Bronchial epithelial cell (primary cell): ENCODE data around the gene DLG1. TPM values are rescaled to one million over a fixed set of nuclear protein-coding genes. Genes with fewer than 3 reads are reported as not detected.
"Not testable (repeated sequence)": the region's sequence is repeated elsewhere in the genome, so short reads cannot be mapped to it uniquely, and the experiment has no call there.

Experiments used
- DNase-seq: peaks from one replicate; pipeline ENCODE4 v3.0.0-alpha.2; 2010; ENCODE audit warnings: low read depth
- FAIRE-seq: peaks from 2 replicates; lab custom pipeline; 2011; peaks lifted over from hg19 to GRCh38; lab: Jason Lieb, UNC
- H3K27me3 ChIP-seq: 2 replicates; pipeline ENCODE4 v1.5.1; 2011; ENCODE audit warnings: low read length; ENCODE audit not compliant: control insufficient read depth, insufficient read depth
- H3K36me3 ChIP-seq: 2 replicates; pipeline ENCODE4 v1.5.1; 2011; ENCODE audit warnings: low read length; ENCODE audit not compliant: control insufficient read depth, insufficient read depth
- H3K4me3 ChIP-seq: 2 replicates; pipeline ENCODE4 v1.5.1; 2011; ENCODE audit warnings: mild to moderate bottlenecking, low read depth, low read length, control low read depth
- CTCF ChIP-seq: IDR thresholded peaks from 2 replicates; pipeline ENCODE4 v1.5.1; 2011; ENCODE audit warnings: mild to moderate bottlenecking, moderate library complexity, low read length, control low read depth, inconsistent platforms; ENCODE audit not compliant: insufficient read depth, severe bottlenecking
- total RNA-seq: library from RNA; depleted of rRNA; stranded (reverse); fragments of >200 nt; gene quantifications from 2 replicates; pipeline ENCODE4 v1.2.1, GENCODE V29; 2014

DLG1 gene
- total RNA-seq, 1 donor from 2014 or later, result 66.6 TPM

GRCh38 chr3:197062446-197062845, 236.0 kb downstream of the DLG1 start:
- peaks cover 7% of the 10 kb centered on the region for H3K36me3 ChIP-seq
- H3K27me3 ChIP-seq, result no peaks in the 10 kb centered on the region
- DNase-seq, result no peak
- H3K4me3 ChIP-seq, result no peak overlapping the region
- no peak for FAIRE-seq
- no peak for TF ChIP-seq CTCF

- not testable (repeated sequence) for DNase-seq, H3K36me3 ChIP-seq, H3K27me3 ChIP-seq, H3K4me3 ChIP-seq, FAIRE-seq
These were observed 246.8 kb downstream of the DLG1 start for GRCh38 chr3:197051637-197052036.

DNA sequence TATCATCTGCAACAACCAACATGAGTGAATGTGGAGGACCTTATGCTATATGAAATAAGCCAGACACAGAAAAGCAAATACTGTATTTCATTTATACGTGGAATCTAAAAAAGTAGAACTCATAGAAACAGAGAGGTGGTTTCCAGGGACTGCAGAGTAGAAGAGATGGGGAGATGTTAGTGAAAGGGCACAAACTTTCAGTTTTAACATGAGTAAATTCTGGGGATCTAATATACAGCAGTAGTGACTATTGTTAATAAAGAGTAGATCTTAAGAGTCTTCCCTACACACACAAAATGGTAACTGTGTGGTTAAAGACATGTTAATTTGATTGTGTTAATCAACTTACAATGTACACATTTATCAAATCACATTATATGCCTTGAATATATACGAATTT, 247.9 kb downstream of the DLG1 start:
- DNase-seq (no peak), FAIRE-seq (no peak)
- no peaks in the 10 kb centered on the region for H3K27me3 ChIP-seq
- peaks cover 10% of the 10 kb centered on the region for H3K36me3 ChIP-seq
- no peak overlapping the region for H3K4me3 ChIP-seq
- no peak for TF ChIP-seq CTCF

GRCh38 chr3:197042539-197042938, 255.9 kb downstream of the DLG1 start:
- TF ChIP-seq CTCF, result no peak
- Histone ChIP-seq H3K27me3 (no peaks in the 10 kb centered on the region), H3K4me3 (no peak overlapping the region), H3K36me3 (peaks cover 7% of the 10 kb centered on the region)
- DNase-seq (no peak), FAIRE-seq (no peak)

DNA sequence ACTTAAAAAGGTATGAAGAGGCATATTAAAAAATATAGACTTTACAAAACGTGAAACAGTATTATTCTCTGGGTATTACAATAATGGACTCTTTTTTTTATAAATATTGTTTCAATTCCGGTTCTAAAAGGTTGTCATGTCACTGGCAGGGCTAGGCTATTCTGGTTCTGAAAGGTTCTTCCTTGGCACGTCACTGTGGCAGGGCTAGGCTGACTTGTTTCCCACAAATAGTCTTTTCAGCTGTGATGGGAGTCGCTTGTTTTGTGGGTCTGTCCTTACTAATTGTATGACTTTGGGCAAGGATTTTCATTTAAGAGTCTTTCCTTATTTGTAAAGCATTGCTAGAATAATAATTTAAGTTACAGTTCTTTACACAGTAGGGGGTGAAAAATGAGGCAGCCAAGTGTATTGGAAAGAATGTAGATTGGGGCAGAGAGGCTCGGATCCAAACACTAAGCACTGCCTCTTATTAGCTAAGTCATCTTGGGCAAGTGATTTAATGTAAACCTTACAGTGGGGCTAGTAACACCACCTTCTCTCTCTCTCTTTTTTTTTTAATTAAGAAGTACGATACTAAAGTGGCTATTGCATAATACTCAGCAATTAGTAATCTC, 256.4 kb downstream of the DLG1 start:
- TF ChIP-seq CTCF, result no peak
- no peak for DNase-seq
- H3K36me3 ChIP-seq, result peaks cover 7% of the 10 kb centered on the region
- H3K27me3 ChIP-seq, result no peaks in the 10 kb centered on the region
- no peak for FAIRE-seq
- no peak overlapping the region for H3K4me3 ChIP-seq

DNA sequence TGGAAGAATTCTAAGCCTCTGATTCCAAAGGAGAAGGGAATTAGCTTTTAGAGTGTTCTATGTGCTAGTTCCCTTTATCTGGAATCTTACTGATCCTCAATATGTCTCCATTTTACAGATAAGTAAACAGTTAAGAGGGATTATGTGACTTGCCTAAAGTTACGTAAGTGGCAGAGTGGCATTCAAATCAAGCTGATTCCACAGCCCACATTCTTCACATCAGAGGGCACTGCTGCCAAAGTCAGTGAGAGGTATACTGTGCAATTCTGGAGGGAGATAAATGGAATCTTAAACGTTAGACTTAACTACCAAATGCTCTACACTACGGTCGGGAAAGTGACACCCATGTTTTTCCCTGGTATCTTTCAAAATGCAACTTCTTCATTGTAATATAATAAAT, 257.8 kb downstream of the DLG1 start:
- H3K36me3 ChIP-seq, result no peaks in the 10 kb centered on the region
- H3K27me3 ChIP-seq, result no peaks in the 10 kb centered on the region
- H3K4me3 ChIP-seq, result no peak overlapping the region
- FAIRE-seq, result no peak
- no peak for DNase-seq
- no peak for TF ChIP-seq CTCF
